ENCODE results near the gene CD99. TPM values are rescaled to one million over a fixed set of nuclear protein-coding genes. Genes with fewer than 3 reads are reported as not detected.

Gene CD99
- total RNA-seq, 4 donors from 2014 or later: 285 to 421 (median 292) TPM

DNA sequence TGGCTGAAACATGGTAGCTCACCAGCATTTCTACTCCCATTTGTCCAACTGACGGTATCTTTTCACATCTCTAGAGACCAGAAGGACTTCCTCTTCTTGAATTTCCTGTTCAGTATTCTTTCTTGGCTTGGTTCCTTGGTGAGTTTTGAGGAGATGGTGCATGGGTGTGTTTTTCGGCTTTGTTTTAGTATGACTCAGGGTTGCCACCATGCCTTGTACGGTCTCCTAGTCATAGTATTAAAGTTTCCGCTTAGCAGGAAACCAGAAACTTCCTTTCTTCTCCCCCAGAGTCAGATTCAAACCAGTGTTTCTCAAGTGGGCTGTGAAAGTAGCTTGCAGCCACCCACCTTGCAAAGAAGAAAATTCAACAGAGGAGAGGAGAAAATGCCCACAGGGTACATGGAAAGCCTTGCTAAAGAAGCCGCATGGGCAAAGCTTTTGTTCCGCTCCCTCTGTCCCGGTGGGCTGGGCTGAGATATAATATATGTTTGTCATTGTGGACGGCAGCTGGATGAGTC is 5.7 kb downstream of the CD99 start:
- Histone ChIP-seq H3K36me3 (peaks cover 0 to 6% of the 10 kb centered on the region in 2 donors), H3K27me3 (no peaks in the 10 kb centered on the region), H3K9me3 (no peaks in the 10 kb centered on the region), H3K4me1 (peaks cover 2 to 96% (median 45%) of the 10 kb centered on the region in 3 donors), H3K4me3 (peak overlapping the region in 1 of 2 donors; percentile 10), H3K27ac (peak overlapping the region in 3 of 4 donors; percentile 33 to 90 (median 65))
- TF ChIP-seq POLR2A (IDR thresholded peaks at IDR 0.05) (no peak), POLR2AphosphoS5 (IDR thresholded peaks at IDR 0.05) (peak; percentile 25), EP300 (IDR thresholded peaks at IDR 0.05) (no peak)
- TF ChIP-seq, protein P1, sequence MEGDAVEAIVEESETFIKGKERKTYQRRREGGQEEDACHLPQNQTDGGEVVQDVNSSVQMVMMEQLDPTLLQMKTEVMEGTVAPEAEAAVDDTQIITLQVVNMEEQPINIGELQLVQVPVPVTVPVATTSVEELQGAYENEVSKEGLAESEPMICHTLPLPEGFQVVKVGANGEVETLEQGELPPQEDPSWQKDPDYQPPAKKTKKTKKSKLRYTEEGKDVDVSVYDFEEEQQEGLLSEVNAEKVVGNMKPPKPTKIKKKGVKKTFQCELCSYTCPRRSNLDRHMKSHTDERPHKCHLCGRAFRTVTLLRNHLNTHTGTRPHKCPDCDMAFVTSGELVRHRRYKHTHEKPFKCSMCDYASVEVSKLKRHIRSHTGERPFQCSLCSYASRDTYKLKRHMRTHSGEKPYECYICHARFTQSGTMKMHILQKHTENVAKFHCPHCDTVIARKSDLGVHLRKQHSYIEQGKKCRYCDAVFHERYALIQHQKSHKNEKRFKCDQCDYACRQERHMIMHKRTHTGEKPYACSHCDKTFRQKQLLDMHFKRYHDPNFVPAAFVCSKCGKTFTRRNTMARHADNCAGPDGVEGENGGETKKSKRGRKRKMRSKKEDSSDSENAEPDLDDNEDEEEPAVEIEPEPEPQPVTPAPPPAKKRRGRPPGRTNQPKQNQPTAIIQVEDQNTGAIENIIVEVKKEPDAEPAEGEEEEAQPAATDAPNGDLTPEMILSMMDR (IDR thresholded peaks at IDR 0.05): no peak
- WGBS, 2 donors (ENCODE audit: low coverage in 1 of 2): 33 to 50% methylated on average over 3 to 7 of the region's 8 CpGs
- ATAC-seq: peak; percentile 68

DNA sequence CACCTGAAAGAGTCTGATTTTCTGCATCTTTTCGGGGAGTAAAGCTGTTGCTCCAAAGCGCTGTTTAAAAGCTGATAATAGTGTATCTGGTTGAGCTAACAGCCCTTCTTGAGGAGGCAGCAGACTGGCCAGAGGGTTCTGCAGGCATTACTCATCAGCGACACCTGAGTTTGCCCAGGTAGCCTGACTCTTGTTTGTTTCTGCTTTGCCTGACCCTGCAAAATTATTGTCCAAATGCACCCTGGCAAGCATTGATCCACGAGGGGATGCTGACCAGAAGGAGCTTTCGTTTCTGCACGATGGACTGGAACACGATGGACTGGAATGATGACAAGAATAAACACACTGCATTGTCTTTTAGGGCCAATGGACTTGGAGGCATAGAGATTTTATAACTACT is 6.2 kb downstream of the CD99 start:
- H3K27ac ChIP-seq: peak overlapping the region in 3 of 4 donors; percentile 33 to 90 (median 65)
- H3K4me3 ChIP-seq: peak overlapping the region in 1 of 2 donors; percentile 10
- peaks cover 0 to 6% of the 10 kb centered on the region in 2 donors for H3K36me3 ChIP-seq
- H3K27me3 ChIP-seq: no peaks in the 10 kb centered on the region
- H3K4me1 ChIP-seq: peaks cover 2 to 100% (median 45%) of the 10 kb centered on the region in 3 donors
- TF ChIP-seq POLR2A (IDR thresholded peaks at IDR 0.05) (no peak), POLR2AphosphoS5 (IDR thresholded peaks at IDR 0.05) (no peak), EP300 (IDR thresholded peaks at IDR 0.05) (no peak)
- TF ChIP-seq, protein P1 (IDR thresholded peaks at IDR 0.05): no peak
- 20 to 92% methylated on average over 2 of the region's 7 CpGs for WGBS, 2 donors (ENCODE audit: low coverage in 1 of 2)
- H3K9me3 ChIP-seq: no peaks in the 10 kb centered on the region
- ATAC-seq: no peak

DNA sequence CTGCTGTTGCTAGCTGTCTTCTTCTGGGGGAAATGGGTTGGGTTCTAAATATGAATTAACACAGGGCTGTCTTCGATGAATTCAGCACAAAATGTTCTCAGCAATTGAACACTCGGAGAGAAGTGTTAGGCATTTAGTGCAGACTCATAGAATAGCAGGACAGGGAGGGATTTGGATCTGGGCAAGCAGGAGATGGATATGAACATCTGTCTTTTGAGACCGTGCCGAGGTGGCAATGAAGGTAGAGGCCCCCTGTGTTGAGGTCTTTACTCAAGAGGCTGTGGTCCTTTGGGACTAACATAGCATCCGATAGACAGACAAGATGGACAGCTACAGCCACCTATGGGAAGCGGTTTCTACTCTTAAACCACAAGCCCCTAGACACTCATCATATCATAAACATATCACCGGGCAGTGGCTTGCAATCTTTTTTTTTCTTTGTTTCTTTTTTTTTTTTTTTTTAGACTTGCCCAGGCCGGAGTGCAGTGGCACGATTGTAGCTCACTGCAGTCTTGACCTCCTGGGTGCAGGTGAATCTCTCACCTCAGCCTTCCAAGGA is 6.7 kb downstream of the CD99 start:
- Histone ChIP-seq H3K27ac (peak overlapping the region in 3 of 4 donors; percentile 33 to 90 (median 65)), H3K27me3 (no peaks in the 10 kb centered on the region), H3K36me3 (peaks cover 0 to 6% of the 10 kb centered on the region in 2 donors), H3K4me1 (peaks cover 2 to 100% (median 44%) of the 10 kb centered on the region in 3 donors), H3K9me3 (no peaks in the 10 kb centered on the region), H3K4me3 (peak overlapping the region in 1 of 2 donors; percentile 10)
- no peak for ATAC-seq
- TF ChIP-seq POLR2A (IDR thresholded peaks at IDR 0.05) (no peak), EP300 (IDR thresholded peaks at IDR 0.05) (no peak), POLR2AphosphoS5 (IDR thresholded peaks at IDR 0.05) (no peak)
- TF ChIP-seq, protein P1 (IDR thresholded peaks at IDR 0.05): no peak
- WGBS, 2 donors (ENCODE audit: low coverage in 1 of 2): 51 to 66% methylated on average over 6 to 9 of the region's 9 CpGs

DNA sequence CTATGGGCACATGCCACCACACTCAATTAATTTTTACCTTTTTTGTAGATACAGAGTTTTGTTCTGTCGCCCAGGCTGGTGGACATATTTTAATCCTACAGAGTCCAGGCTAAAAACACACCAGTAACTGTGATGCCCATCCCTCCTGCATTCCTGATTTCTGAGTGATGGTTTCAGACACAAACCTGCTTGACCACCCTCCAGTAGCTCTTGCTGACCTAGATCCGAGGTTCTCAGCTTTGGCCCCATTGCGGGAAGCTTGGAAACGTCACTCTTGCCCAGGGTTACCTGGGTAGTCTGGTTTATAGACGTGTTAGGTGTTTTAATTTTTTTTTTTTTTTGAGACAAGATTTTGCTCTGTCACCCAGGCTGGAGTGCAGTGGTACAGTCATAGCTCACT is 7.5 kb downstream of the CD99 start:
- H3K36me3 ChIP-seq: peaks cover 0 to 6% of the 10 kb centered on the region in 2 donors
- H3K9me3 ChIP-seq: no peaks in the 10 kb centered on the region
- no peak overlapping the region for H3K4me3 ChIP-seq
- no peak for ATAC-seq
- 79 to 83% methylated on average over 1 to 5 of the region's 5 CpGs for WGBS, 2 donors (ENCODE audit: low coverage in 1 of 2)
- H3K27me3 ChIP-seq: no peaks in the 10 kb centered on the region
- TF ChIP-seq EP300 (IDR thresholded peaks at IDR 0.05) (no peak), POLR2A (IDR thresholded peaks at IDR 0.05) (no peak), POLR2AphosphoS5 (IDR thresholded peaks at IDR 0.05) (no peak)
- TF ChIP-seq, protein P1 (IDR thresholded peaks at IDR 0.05): no peak
- peak overlapping the region in 2 of 4 donors; percentile 65 to 90 for H3K27ac ChIP-seq
- H3K4me1 ChIP-seq: peaks cover 1 to 100% (median 38%) of the 10 kb centered on the region in 3 donors

DNA sequence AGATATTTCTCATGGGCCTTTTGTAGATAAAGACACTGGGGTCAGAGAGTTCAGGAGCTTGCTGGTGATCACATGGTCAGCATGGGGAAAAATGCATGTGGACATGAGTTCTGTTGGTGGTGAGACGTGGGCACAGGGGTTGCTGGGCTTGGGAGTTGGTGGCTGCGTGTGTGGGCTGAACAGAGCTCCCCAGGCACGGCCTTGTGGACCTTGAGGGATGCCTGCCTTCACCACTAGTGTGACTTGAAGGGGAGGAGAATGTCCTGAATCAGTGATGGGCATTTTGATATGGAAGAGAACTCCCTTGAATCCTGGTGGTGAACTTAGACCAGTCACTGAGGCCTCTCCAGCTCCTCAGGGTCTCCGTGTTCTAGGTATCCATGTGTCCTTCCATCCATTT is 8.9 kb downstream of the CD99 start:
- H3K9me3 ChIP-seq: no peaks in the 10 kb centered on the region
- no peak for ATAC-seq
- 94 to 100% methylated on average over 1 to 4 of the region's 4 CpGs for WGBS, 2 donors (ENCODE audit: low coverage in 1 of 2)
- H3K4me1 ChIP-seq: peaks cover 7 to 100% (median 43%) of the 10 kb centered on the region in 3 donors
- no peak for TF ChIP-seq POLR2A (IDR thresholded peaks at IDR 0.05)
- TF ChIP-seq EP300 (IDR thresholded peaks at IDR 0.05): no peak
- TF ChIP-seq POLR2AphosphoS5 (IDR thresholded peaks at IDR 0.05): no peak
- TF ChIP-seq, protein P1 (IDR thresholded peaks at IDR 0.05): no peak
- H3K4me3 ChIP-seq: no peak overlapping the region
- no peaks in the 10 kb centered on the region for H3K27me3 ChIP-seq
- peaks cover 0 to 6% of the 10 kb centered on the region in 2 donors for H3K36me3 ChIP-seq
- H3K27ac ChIP-seq: no peak overlapping the region
